Activated CD4-positive, alpha-beta T cell treated with anti-CD3 and anti-CD28 coated beads, Interleukin-2, amount 10 ng/mL, durations not matched to agents 24 days and 14 days (primary cell): ENCODE results near the gene UNC5A. TPM values are rescaled to one million over a fixed set of nuclear protein-coding genes. Genes with fewer than 3 reads are reported as not detected.

ENCODE experiments used
- DNase-seq: peaks from one replicate; pipeline ENCODE4 v3.0.0; 2022
- H3K27ac Mint-ChIP-seq: one replicate; pipeline ENCODE4 v1.8.0; 2022; ENCODE audit warnings: mild to moderate bottlenecking, mixed read lengths
- H3K27me3 Mint-ChIP-seq: one replicate; pipeline ENCODE4 v1.8.0; 2022; ENCODE audit warnings: mixed read lengths
- H3K36me3 Mint-ChIP-seq: one replicate; pipeline ENCODE4 v1.8.0; 2022; ENCODE audit warnings: low read depth, mild to moderate bottlenecking, mixed read lengths
- H3K4me1 Mint-ChIP-seq: one replicate; pipeline ENCODE4 v1.8.0; 2021; ENCODE audit warnings: mixed read lengths
- H3K4me3 Mint-ChIP-seq: one replicate; pipeline ENCODE4 v1.8.0; 2022; ENCODE audit warnings: mild to moderate bottlenecking, moderate library complexity, mixed read lengths
- H3K9me3 Mint-ChIP-seq: one replicate; pipeline ENCODE4 v1.8.0; 2021; ENCODE audit warnings: mixed read lengths
- intact Hi-C: fragments of 100-400 bp; cut with micrococcal nuclease; formaldehyde crosslinking; loops from one replicate; pipeline ENCODE4 v1.15.1; 2023
- total RNA-seq: library from RNA; stranded (reverse); gene quantifications from 2 replicates; pipeline ENCODE4 v1.2.3, GENCODE V29; 2022

The UNC5A gene
- total RNA-seq, 1 donor from 2014 or later = not detected

GRCh38 chr5:176800024-176800423 is 10.3 kb upstream of the UNC5A start:
- Mint-ChIP-seq H3K4me3 (no peak overlapping the region), H3K36me3 (no peaks in the 10 kb centered on the region)

DNA sequence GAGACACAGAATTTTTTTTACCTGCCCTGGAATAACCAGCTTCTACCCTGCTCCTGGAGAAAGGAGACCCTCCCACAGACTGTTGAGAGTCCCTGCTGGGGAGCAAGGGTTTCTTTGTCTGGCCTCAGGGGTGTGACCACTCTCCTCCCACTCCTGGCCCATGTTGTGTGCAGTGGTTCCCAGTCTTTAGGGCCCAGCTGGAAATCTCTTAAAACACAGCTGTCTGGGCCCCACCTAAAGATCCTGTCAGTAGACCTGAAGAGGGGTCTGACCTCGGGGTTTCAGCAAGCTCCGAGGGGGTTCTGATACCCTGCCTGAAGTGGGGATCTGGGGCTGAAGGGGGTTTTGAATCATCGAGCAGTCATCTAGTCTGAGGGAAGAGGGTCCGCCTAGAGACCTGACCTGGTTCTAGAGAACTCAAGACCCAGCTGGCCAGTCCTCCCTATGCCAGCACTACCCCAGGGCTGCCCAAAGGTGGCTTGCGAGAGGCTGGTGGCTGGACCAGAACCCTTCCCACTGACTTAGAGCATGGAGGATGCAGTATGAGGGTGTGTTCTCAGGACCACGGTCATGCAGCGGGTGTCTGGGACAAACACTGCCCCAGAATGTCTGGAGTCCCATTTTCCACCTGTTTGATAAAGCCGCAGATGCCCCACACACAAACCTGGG is 8.1 kb upstream of the UNC5A start:
- peaks cover 12% of the 10 kb centered on the region for H3K27me3 Mint-ChIP-seq
- no peak for DNase-seq
- H3K27ac Mint-ChIP-seq = no peak overlapping the region
- intact Hi-C loops = no loop called here
- H3K4me1 Mint-ChIP-seq = no peaks in the 10 kb centered on the region
- H3K9me3 Mint-ChIP-seq = no peaks in the 10 kb centered on the region
- no peaks in the 10 kb centered on the region for H3K36me3 Mint-ChIP-seq
- H3K4me3 Mint-ChIP-seq = no peak overlapping the region

More at GRCh38 chr5:176800024-176800423, 10.3 kb upstream of the UNC5A start:
- Mint-ChIP-seq H3K27me3 (peaks cover 12% of the 10 kb centered on the region), H3K27ac (no peak overlapping the region), H3K9me3 (no peaks in the 10 kb centered on the region), H3K4me1 (no peaks in the 10 kb centered on the region)
- intact Hi-C loops = no loop called here
- no peak for DNase-seq

- Mint-ChIP-seq H3K9me3 (no peaks in the 10 kb centered on the region), H3K27ac (no peak overlapping the region), H3K4me1 (no peaks in the 10 kb centered on the region), H3K36me3 (no peaks in the 10 kb centered on the region), H3K4me3 (no peak overlapping the region), H3K27me3 (peaks cover 20% of the 10 kb centered on the region)
- intact Hi-C loops = no loop called here
- DNase-seq = no peak
These were observed 7.1 kb upstream of the UNC5A start for GRCh38 chr5:176803068-176803942.

DNA sequence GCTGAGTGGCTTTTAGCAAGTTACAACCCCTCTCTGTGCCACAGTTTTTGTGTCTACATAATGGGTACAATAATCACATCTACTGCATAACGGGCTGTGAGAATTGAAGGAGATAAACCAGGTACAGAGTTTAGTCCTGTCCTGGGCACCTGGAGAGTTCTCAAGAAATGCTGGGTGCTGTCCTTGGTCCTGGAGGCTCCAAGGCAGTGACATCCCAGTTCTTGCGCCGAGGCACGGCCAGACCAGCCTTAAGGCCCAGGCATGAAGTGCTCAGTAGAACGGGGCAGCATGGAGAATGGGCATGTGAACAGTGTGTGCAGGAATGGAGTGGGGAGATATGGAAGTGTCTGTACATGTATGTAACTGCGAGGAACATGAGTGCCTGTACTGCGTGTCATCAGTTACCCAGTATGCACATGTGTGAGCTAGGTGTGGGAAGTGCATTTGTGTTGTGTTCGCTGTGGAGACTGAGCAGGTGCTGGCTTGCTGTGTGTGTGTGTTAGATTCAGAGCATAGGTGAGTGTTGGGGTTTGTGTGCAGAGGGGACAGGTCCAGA is 6.3 kb upstream of the UNC5A start:
- intact Hi-C loops = no loop called here
- H3K36me3 Mint-ChIP-seq = no peaks in the 10 kb centered on the region
- H3K4me3 Mint-ChIP-seq = no peak overlapping the region
- peaks cover 26% of the 10 kb centered on the region for H3K27me3 Mint-ChIP-seq
- no peaks in the 10 kb centered on the region for H3K9me3 Mint-ChIP-seq
- no peak overlapping the region for H3K27ac Mint-ChIP-seq
- DNase-seq = peak; percentile 73
- H3K4me1 Mint-ChIP-seq = no peaks in the 10 kb centered on the region

GRCh38 chr5:176806137-176806536 is 4.2 kb upstream of the UNC5A start:
- Mint-ChIP-seq H3K36me3 (no peaks in the 10 kb centered on the region), H3K4me1 (peaks cover 5% of the 10 kb centered on the region), H3K9me3 (no peaks in the 10 kb centered on the region), H3K4me3 (no peak overlapping the region), H3K27ac (no peak overlapping the region), H3K27me3 (peaks cover 35% of the 10 kb centered on the region)
- no peak for DNase-seq
- intact Hi-C loops = no loop called here

- Mint-ChIP-seq H3K9me3 (no peaks in the 10 kb centered on the region), H3K4me1 (peaks cover 8% of the 10 kb centered on the region), H3K4me3 (peak overlapping the region; percentile 61), H3K27me3 (peaks cover 56% of the 10 kb centered on the region), H3K36me3 (no peaks in the 10 kb centered on the region), H3K27ac (no peak overlapping the region)
- no peak for DNase-seq
- intact Hi-C loops = loop anchor here (10.0 kb wide), 1 partner anchor 155 kb away; no protein-coding TSS in a partner anchor
These were observed 747 bp upstream of the UNC5A start for GRCh38 chr5:176809544-176810080.

DNA sequence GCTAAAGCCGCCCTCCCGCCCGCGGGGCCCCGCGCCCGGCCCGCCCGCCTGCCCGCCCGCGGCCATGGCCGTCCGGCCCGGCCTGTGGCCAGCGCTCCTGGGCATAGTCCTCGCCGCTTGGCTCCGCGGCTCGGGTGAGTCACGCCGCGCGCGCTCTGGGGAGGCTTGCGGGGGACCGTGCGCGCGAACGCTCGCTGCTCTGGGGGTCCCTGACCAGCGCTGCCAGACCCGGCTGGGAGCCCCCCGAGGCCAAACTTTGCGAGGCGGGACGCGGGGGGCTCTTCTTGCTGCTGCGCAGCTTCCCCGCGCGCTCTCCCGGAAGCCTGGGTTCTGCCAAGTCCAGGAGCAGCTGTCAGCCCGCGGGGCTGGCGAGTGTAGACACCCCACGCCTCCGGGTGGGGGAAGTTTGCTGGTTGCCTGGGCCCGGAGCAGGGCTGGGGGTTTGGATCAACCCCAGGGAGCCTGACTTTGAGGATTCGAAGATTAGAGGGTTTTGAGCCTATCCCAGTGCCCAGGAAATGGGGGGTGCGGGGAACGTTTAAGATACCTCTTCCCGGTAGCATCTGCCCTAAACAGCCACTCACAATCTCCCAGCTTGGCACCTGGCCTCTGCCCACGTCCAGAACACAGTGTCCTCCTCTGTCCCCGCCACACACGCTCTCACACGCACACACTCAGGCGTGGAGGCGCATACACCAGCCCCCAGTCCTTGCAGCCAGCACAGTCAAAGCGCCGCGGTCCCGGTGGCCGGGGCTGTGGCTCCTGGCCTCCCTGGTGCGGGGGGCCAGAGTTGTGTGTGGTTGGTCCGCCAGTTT is 535 bp downstream of the UNC5A start:
- Mint-ChIP-seq H3K36me3 (no peaks in the 10 kb centered on the region), H3K9me3 (no peaks in the 10 kb centered on the region), H3K4me3 (peak overlapping the region; percentile 60), H3K27ac (no peak overlapping the region), H3K27me3 (peaks cover 66% of the 10 kb centered on the region), H3K4me1 (peaks cover 8% of the 10 kb centered on the region)
- DNase-seq = peak; percentile 63
- intact Hi-C loops = loop anchor here (10.0 kb wide), 1 partner anchor 156 kb away; no protein-coding TSS in a partner anchor

- no peaks in the 10 kb centered on the region for H3K9me3 Mint-ChIP-seq
- no peaks in the 10 kb centered on the region for H3K36me3 Mint-ChIP-seq
- intact Hi-C loops = loop anchor here (10.0 kb wide), 1 partner anchor 158 kb away; no protein-coding TSS in a partner anchor
- H3K4me1 Mint-ChIP-seq = peaks cover 9% of the 10 kb centered on the region
- no peak overlapping the region for H3K27ac Mint-ChIP-seq
- peak; percentile 65 for DNase-seq
- peak overlapping the region; percentile 45 for H3K4me3 Mint-ChIP-seq
- H3K27me3 Mint-ChIP-seq = peaks cover 66% of the 10 kb centered on the region
These were observed 2.2 kb downstream of the UNC5A start for GRCh38 chr5:176812269-176813259.

- H3K4me1 Mint-ChIP-seq = peaks cover 16% of the 10 kb centered on the region
- no peaks in the 10 kb centered on the region for H3K36me3 Mint-ChIP-seq
- no peak for DNase-seq
- no peak overlapping the region for H3K27ac Mint-ChIP-seq
- intact Hi-C loops = loop anchor here (10.0 kb wide), 1 partner anchor 159 kb away; no protein-coding TSS in a partner anchor
- peaks cover 64% of the 10 kb centered on the region for H3K27me3 Mint-ChIP-seq
- H3K4me3 Mint-ChIP-seq = no peak overlapping the region
- H3K9me3 Mint-ChIP-seq = no peaks in the 10 kb centered on the region
These were observed 3.4 kb downstream of the UNC5A start for GRCh38 chr5:176813587-176814312.

GRCh38 chr5:176814313-176814685 is 3.9 kb downstream of the UNC5A start:
- intact Hi-C loops = loop anchor here (10.0 kb wide), 1 partner anchor 159 kb away; no protein-coding TSS in a partner anchor
- Mint-ChIP-seq H3K36me3 (no peaks in the 10 kb centered on the region), H3K9me3 (no peaks in the 10 kb centered on the region), H3K27ac (no peak overlapping the region), H3K4me1 (peaks cover 15% of the 10 kb centered on the region), H3K4me3 (no peak overlapping the region), H3K27me3 (peaks cover 65% of the 10 kb centered on the region)
- DNase-seq = no peak

DNA sequence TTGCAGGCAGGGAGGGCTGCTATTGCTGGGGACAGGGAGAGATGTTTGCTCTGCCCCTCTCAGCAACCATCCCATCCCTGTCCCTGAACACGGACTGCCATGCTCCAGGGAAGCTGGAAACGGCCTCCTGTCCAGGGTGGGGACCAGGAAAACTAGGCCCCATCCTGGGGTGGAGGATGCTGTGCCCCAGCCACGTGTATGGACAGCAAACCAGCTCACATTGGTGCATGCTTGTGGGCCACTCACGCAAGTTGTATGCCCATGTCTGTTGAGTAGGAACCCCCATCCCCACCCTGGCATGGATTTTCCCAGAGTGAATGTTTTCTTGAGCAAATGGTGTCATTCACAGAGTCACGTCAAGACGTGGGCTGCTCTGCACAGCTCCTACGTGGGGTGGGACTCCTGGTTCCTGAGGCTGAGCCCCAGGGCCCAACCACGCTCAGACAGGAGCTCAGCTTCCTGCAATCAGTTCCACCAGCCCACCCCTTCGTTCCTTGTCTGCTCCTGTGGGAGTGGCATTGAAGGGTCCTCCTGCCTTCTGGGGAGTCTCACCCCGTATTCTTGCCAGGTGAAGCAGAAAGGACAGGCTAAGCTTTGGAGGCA is 4.6 kb downstream of the UNC5A start:
- H3K27ac Mint-ChIP-seq = no peak overlapping the region
- no peak overlapping the region for H3K4me3 Mint-ChIP-seq
- intact Hi-C loops = loop anchor here (5.0 to 10.0 kb wide), 2 partner anchors 142 to 160 kb away; no protein-coding TSS in a partner anchor
- no peak for DNase-seq
- no peaks in the 10 kb centered on the region for H3K36me3 Mint-ChIP-seq
- H3K4me1 Mint-ChIP-seq = peaks cover 12% of the 10 kb centered on the region
- H3K27me3 Mint-ChIP-seq = peaks cover 66% of the 10 kb centered on the region
- H3K9me3 Mint-ChIP-seq = no peaks in the 10 kb centered on the region
